Thyroid gland (tissue), 4 donors: Measurements from ENCODE around the gene RAB40C. TPM values are rescaled to one million over a fixed set of nuclear protein-coding genes. Genes with fewer than 3 reads are reported as not detected.
"Not testable (repeated sequence)": the region's sequence is repeated elsewhere in the genome, so short reads cannot be mapped to it uniquely, and the experiment has no call there.

Source experiments
- DNase-seq, 2 donors: peaks; one replicate each; pipeline ENCODE4 v3.0.0-alpha.2; 2019
- H3K27ac ChIP-seq, 3 donors: fragments of 200-600 bp; sonication (generic); 1 replicate in 2 of 3; 2 replicates in 1 of 3; pipeline ENCODE4 v1.5.1; 2016 to 2019; ENCODE audit warnings: mild to moderate bottlenecking in 1 of 3, moderate library complexity in 1 of 3
- H3K27me3 ChIP-seq: fragments of 200-600 bp; sonication (generic); one replicate; pipeline ENCODE4 v1.5.1; 2019
- H3K36me3 ChIP-seq, 2 donors: fragments of 200-600 bp; sonication (generic); one replicate each; pipeline ENCODE4 v1.5.1; 2016 to 2019
- H3K4me1 ChIP-seq, 2 donors: fragments of 200-600 bp; sonication (generic); one replicate each; pipeline ENCODE4 v1.5.1; 2017 to 2019
- H3K4me3 ChIP-seq, 3 donors: fragments of 200-600 bp; sonication (generic); replicated peaks in 1 of 3; 1 replicate in 2 of 3; 2 replicates in 1 of 3; pipeline ENCODE4 v1.5.1; 2016; ENCODE audit warnings: mild to moderate bottlenecking in 1 of 3
- H3K9me3 ChIP-seq: fragments of 200-600 bp; sonication (generic); one replicate; pipeline ENCODE4 v1.5.1; 2017
- CTCF ChIP-seq, 6 experiments: fragments of 200-600 bp in 3 of 6; fragments of 450-650 bp in 3 of 6; sonication (generic) in 3 of 6; IDR thresholded peaks; one replicate each; pipeline ENCODE4 v1.5.1; 2016 to 2019; ENCODE audit warnings: antibody characterized with exemption in 6 of 6, mild to moderate bottlenecking in 2 of 6, inconsistent platforms in 1 of 6, moderate library complexity in 1 of 6
- POLR2A ChIP-seq, 2 donors: fragments of 450-650 bp; IDR thresholded peaks; one replicate each; pipeline ENCODE4 v1.6.1; 2017; ENCODE audit warnings: antibody characterized with exemption in 2 of 2, mild to moderate bottlenecking in 2 of 2, moderate library complexity in 1 of 2
- WGBS, 2 donors: methylation state at CpG; one replicate each; pipeline ENCODE4 v1.1.5; 2017; 5-methylcytosine and 5-hydroxymethylcytosine counted together
- intact Hi-C: fragments of 100-400 bp; cut with DNase I; formaldehyde crosslinking; loops from one replicate; pipeline ENCODE4 v1.15.1; 2023
- total RNA-seq, 4 donors: library from RNA; depleted of rRNA; stranded (reverse); fragments of >200 nt; gene quantifications; one replicate each; pipeline ENCODE4 v1.2.3, GENCODE V29; 2016

The RAB40C gene
- total RNA-seq, 4 donors from 2014 or later, result 17.7 to 24.4 (median 18.4) TPM

- peak overlapping the region in 2 of 3 donors; percentile 29 to 85 for H3K27ac ChIP-seq
- no peaks in the 10 kb centered on the region for H3K9me3 ChIP-seq
- intact Hi-C loops, result loop anchor here (5.0 kb wide), 1 partner anchor 38 kb away; the partner anchor contains the start of gene WFIKKN1
- WGBS, 2 donors, result 38 to 73% methylated on average over 10 to 11 of the region's 16 CpGs
- DNase-seq, result no peak
- H3K36me3 ChIP-seq, result no peaks in the 10 kb centered on the region
- peak in 1 of 6 experiments; percentile 18 for TF ChIP-seq CTCF (IDR thresholded peaks at IDR 0.05)
- no peak for TF ChIP-seq POLR2A (IDR thresholded peaks at IDR 0.05)
- H3K27me3 ChIP-seq, result no peaks in the 10 kb centered on the region
- peaks cover 40 to 47% of the 10 kb centered on the region in 2 donors for H3K4me1 ChIP-seq
- H3K4me3 ChIP-seq, result no peak overlapping the region
Measured at GRCh38 chr16:593807-594206, 3.9 kb downstream of the RAB40C start.

GRCh38 chr16:595094-595528, 5.2 kb downstream of the RAB40C start:
- Histone ChIP-seq H3K27me3 (no peaks in the 10 kb centered on the region), H3K4me1 (peaks cover 40 to 47% of the 10 kb centered on the region in 2 donors), H3K36me3 (no peaks in the 10 kb centered on the region), H3K4me3 (no peak overlapping the region), H3K27ac (no peak overlapping the region), H3K9me3 (no peaks in the 10 kb centered on the region)
- 90 to 95% methylated on average over 7 to 18 of the region's 18 CpGs for WGBS, 2 donors
- intact Hi-C loops, result no loop called here
- no peak for TF ChIP-seq CTCF (IDR thresholded peaks at IDR 0.05)
- TF ChIP-seq POLR2A (IDR thresholded peaks at IDR 0.05), result no peak
- DNase-seq, result no peak

GRCh38 chr16:595942-596735, 6.3 kb downstream of the RAB40C start:
- no peaks in the 10 kb centered on the region for H3K36me3 ChIP-seq
- H3K9me3 ChIP-seq, result no peaks in the 10 kb centered on the region
- H3K4me1 ChIP-seq, result peaks cover 32 to 40% of the 10 kb centered on the region in 2 donors
- H3K27ac ChIP-seq, result no peak overlapping the region
- H3K27me3 ChIP-seq, result no peaks in the 10 kb centered on the region
- H3K4me3 ChIP-seq, result no peak overlapping the region
- no peak for TF ChIP-seq POLR2A (IDR thresholded peaks at IDR 0.05)
- no peak for TF ChIP-seq CTCF (IDR thresholded peaks at IDR 0.05)
- DNase-seq, result no peak
- intact Hi-C loops, result no loop called here
- 91 to 95% methylated on average over 32 to 34 of the region's 34 CpGs for WGBS, 2 donors

- no peak for TF ChIP-seq CTCF (IDR thresholded peaks at IDR 0.05)
- no peak for TF ChIP-seq POLR2A (IDR thresholded peaks at IDR 0.05)
- H3K4me1 ChIP-seq, result peaks cover 26 to 34% of the 10 kb centered on the region in 2 donors
- H3K27me3 ChIP-seq, result no peaks in the 10 kb centered on the region
- H3K36me3 ChIP-seq, result no peaks in the 10 kb centered on the region
- no peak for DNase-seq
- no peak overlapping the region for H3K27ac ChIP-seq
- intact Hi-C loops, result no loop called here
- no peaks in the 10 kb centered on the region for H3K9me3 ChIP-seq
- WGBS, 2 donors, result 94 to 96% methylated on average over 12 of the region's 12 CpGs
- no peak overlapping the region for H3K4me3 ChIP-seq
Measured at GRCh38 chr16:596736-597060, 6.8 kb downstream of the RAB40C start.

GRCh38 chr16:597655-598054, 7.8 kb downstream of the RAB40C start:
- H3K4me1 ChIP-seq, result peaks cover 16 to 25% of the 10 kb centered on the region in 2 donors
- DNase-seq, H3K36me3 ChIP-seq, H3K27ac ChIP-seq, intact Hi-C loops, H3K27me3 ChIP-seq, H3K9me3 ChIP-seq, H3K4me3 ChIP-seq: not testable (repeated sequence)
- WGBS, 2 donors, result 98 to 99% methylated on average over 7 of the region's 7 CpGs
